DMS79 (cell line): ENCODE measurements around the gene SLC43A2.

Experiments used
- DNase-seq: peaks from one replicate; lab custom pipeline; 2025; lab: John Stamatoyannopoulos, UW

SLC43A2 gene

DNA sequence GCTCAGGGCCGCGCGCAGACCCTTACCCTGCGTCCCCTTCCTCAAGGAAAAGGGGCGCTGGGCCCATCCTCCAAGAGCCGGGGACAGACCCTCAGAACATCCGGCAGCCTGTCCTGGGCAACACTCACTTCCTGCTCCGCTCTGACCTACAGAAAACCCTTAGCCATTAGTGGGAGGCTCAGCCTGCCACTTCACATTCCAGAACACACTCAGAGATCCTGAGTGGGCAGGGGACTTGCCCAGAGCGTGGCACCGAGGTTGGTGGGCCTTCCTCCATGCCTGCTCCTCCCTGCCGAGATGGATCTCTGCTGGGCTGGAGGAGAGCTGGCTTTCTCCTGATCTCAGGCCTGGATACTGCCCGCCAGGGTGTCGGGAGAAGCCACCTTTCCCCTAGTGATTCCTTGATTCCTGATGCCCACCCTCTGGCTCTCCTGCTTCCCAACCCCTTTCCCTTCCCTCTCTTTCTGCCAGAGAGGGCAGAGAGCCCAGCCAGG, 15.4 kb upstream of the SLC43A2 start:
- no peak for DNase-seq

DNA sequence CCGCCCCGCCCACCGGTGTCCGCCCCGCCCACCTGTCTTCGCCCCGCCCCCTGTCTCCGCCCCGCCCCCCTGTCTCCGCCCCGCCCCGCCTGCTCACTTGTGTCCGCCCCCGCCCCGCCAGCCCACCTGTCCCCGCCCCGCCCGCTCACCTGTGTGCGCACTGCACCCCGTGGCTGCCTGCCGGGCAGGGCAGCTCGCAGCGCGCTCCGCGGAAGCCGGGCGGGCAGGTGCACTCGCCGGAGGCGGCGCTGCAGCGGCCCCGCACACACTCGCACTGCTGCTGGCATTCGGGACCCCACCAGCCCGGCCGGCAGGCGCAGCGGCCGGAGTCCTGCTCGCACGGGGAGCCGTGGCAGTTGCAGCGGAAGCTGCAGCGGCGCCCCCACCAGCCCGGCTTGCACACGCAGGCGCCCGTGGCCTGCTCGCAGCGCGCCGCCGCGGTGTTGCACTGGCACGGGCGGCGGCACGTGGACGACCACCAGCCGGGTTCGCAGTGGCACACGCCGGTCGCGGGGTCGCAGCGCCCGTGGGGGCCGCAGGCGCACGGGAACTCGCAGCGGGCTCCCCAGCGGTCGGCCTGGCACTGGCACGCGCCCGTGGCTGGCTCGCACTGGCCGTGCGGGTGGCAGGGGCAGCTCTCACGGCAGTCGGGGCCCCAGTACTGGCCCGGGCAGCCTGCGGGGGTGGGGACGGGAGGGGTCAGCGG, 14.8 kb upstream of the SLC43A2 start:
- DNase-seq: no peak

GRCh38 chr17:1641065-1641403, 12.4 kb upstream of the SLC43A2 start:
- no peak for DNase-seq

GRCh38 chr17:1640329-1641064, 11.9 kb upstream of the SLC43A2 start:
- no peak for DNase-seq

- peak; percentile 9 for DNase-seq
Measured at GRCh38 chr17:1639549-1640180, 11.0 kb upstream of the SLC43A2 start.

- no peak for DNase-seq
Measured at GRCh38 chr17:1638624-1639300, 10.1 kb upstream of the SLC43A2 start.

DNA sequence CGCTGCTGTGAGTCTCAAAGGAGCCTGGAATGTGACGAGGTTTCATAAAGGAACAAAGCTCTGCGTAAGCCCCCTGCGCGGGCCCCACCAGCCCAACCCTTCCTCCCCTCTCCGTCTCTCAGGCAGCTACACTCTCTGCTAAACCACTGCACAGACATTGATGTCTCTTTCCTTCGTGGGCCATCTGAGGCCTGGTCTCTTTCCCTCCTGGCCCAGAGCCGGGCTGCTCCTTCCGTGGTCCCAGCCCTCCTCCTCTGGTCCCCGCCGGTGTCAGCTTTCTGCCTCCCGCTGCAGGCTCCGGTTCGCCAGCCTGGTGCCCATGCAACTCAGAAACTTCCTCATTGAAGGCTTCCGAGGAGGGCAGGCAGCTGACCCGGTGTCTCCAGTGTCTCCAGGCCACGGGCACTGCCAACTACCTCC, 9.5 kb upstream of the SLC43A2 start:
- DNase-seq: no peak

DNA sequence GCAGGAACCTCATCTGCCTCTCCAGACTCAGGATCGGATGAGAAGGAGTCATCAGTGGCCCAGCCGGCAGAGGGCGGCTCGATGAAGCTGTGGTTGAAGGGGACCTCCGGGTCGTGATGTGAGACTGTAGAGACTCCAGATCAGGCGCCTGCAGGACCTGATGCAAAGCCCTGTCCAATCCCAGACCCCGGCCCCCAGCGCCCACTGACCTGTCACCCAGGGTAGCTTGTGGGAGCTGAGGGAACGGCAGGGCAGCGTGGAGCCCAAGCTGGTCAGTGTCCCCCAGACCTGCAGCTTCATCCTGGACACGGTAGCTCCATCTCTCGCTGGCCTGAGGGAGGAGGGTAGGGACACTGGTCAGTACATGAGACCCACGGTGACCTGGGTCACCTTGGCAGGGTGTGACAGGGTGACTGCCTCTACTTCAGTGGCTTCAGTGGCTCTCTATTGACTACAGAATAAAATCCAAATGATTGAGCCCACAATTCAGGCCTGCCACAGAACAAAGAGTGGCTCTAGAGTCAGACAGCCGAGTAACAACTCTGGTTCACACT, 8.2 kb upstream of the SLC43A2 start:
- DNase-seq: no peak

DNA sequence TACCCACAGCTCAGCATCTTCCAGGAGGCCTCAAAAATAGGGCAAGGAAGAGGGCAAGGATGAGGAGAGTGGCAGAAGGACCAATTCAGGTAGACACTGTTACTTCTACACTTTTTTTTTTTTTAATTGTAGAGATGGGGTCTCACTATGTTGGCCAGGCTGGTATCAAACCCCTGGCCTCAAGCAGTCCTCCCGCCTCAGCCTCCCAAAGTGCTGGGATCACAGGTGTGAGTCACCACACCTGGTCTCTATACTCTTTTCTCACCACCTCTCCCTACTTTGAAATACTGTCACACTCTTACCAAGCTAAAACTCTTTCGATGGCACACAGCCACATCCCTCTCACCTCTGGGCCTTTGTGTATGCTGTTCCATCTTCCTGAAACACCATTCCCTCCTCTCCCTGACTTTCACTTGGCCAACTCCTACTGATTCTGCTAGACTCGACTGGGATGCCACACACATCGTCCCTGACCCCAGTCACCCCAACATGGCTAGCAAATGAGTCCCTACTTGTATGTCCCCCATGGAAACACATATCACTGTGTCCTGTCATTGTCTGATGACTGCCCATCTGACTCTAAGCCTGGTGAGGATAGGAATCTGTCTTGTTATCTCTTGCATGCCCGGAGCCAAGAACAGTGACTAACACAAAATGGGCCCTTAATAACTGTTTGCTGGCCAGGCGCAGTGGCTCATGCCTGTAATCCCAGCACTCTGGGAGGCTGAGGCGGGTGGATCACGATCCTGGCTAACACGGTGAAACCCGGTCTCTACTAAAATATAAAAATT, 7.2 kb upstream of the SLC43A2 start:
- no peak for DNase-seq

DNA sequence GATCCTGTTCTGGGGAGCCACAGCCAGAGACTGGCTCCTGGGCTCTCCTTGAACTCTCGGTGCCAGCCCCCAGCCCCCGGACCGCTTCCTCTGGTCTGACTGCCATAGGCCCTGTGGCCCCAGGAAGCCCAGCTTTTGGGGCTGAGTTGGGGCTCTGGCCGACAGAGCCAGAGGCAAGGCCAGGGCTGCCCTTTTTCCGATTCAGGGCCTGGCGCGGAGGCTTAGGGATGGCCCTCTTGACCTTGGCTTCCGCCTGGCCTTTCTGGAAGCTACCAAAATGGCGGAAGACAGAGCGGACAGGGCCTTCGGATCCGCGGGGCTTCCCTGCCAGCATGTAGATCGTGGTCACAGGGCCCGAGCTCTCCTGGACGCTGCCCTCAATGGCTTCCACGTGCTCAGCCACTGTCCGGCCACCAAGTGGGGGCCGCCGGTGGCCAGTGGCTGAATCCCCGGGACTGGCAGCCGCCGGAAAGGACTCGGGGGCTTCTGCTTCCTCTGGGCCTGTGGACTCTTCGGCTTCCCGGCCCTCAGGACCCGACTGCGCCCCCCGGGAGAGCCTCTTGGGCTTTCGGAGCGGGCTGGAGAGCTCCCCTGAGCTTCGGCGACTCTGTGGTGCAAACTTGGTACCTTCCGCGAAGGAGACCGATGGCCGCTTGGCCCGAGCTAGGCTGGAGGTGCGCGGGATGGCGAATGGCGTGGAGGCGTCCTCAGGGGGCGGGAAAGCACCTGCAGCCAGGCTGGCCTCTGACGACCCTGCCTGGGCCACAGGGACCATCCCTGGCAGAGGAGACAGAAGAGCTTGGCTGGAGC, 6.4 kb upstream of the SLC43A2 start:
- DNase-seq: no peak

DNA sequence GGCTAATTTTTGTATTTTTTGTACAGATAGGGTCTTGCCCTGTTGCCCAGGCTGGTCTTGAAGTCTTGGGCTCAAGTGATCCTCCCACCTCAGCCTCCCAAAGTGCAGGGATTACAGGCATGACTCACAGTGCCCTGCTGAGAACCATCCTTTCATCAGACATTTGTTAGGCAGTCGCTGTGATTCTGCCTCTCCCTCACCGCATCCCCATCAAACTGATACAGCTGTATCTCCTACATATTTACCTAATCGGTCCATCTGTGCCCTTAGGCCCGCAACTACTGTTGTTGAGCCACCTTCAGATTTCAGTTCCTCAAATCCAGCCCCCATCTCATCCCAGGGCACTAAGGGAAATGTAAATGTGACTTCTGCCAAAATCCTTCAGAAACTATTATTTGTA, 2.0 kb upstream of the SLC43A2 start:
- no peak for DNase-seq

GRCh38 chr17:1629504-1630310, 1.1 kb upstream of the SLC43A2 start:
- DNase-seq: peak; percentile 3

- DNase-seq: peak; percentile 73
Measured at GRCh38 chr17:1628856-1629503, 346 bp upstream of the SLC43A2 start.

DNA sequence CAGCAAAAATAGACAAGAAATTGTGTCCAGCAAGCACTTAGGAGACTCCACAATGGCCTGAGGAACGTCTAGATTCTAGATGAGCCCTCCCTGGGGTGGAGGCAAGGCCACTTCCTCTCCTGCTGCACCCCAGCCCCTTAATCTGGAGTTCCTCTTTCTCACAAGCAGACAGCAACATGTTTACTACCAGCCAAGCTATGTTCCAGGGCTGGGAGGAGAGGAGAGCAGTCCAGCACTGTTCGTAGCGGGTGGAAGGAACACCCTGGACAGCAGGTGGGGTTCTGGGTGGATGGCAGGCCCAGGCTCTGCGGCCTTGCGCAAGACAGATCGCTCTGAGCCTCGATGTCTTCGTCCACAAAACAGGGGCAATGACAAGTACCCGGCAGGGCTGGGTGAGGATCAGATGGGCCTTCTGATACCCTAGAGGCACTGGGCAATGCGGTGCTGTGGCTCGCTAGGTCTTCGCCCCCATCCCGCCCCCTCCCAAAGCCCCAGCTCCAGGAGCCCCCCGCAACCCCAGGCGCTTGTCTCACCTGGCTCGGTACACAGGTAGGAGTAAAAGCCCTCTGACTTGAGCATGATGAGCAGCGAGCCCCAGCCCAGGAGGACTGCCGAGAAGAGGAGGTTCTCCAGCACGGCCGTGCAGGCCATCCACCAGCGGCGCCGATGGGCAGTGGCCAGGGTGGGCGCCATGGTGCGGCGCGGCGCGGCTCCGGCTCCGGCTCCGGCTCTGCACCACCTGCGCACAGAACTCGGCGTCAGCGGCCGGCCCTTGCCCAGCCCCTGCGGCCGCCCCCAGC, 1.3 kb downstream of the SLC43A2 start:
- DNase-seq: no peak

GRCh38 chr17:1626333-1626732, 2.3 kb downstream of the SLC43A2 start:
- no peak for DNase-seq

DNA sequence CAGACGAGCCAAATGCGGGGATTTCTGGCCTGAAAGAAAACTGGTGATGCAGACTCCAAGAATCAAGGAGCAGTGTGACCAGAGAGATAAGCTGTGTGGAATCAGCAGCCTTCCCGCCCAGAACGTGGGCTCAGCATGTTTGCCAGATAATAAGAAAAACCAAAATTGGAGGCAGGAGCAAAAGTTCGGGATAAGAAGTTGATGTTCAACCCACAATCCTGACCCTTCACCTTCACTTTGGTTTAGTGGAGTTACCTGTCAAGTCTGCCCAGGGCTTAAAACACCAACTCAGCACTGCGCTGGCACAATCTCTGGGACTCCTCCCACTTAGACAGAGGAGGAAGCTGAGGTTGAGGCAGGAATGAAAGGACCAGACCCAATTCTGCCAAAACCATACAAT, 3.1 kb downstream of the SLC43A2 start:
- DNase-seq: no peak

GRCh38 chr17:1625053-1625452, 3.6 kb downstream of the SLC43A2 start:
- DNase-seq: no peak

DNA sequence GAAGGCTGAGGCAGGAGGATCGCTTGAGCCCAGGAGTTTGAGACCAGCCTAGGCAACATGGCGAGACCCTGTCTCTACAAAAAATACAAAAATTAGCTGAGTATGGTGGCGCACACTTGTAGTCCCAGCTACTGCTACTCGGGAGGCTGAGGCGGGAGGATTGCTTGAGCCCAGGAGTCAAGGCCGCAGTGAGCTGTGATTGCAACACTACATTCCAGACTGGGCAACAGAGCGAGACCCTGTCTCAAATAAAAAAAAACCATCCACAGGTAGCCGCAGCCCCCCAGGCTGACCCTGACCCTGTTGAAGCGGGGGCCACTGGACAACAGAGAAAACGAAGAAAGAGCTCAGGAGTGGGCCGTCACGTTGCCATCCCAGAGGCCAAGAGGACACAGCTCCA, 4.0 kb downstream of the SLC43A2 start:
- DNase-seq: no peak
